ENCODE measurements around the gene MAP3K14. TPM values are rescaled to one million over a fixed set of nuclear protein-coding genes. Genes with fewer than 3 reads are reported as not detected.
A peak's percentile ranks its signal among the peaks of the same experiment; 100 is the strongest.

The MAP3K14 gene
- total RNA-seq, 1 donor from 2014 or later, result 14.8 TPM

DNA sequence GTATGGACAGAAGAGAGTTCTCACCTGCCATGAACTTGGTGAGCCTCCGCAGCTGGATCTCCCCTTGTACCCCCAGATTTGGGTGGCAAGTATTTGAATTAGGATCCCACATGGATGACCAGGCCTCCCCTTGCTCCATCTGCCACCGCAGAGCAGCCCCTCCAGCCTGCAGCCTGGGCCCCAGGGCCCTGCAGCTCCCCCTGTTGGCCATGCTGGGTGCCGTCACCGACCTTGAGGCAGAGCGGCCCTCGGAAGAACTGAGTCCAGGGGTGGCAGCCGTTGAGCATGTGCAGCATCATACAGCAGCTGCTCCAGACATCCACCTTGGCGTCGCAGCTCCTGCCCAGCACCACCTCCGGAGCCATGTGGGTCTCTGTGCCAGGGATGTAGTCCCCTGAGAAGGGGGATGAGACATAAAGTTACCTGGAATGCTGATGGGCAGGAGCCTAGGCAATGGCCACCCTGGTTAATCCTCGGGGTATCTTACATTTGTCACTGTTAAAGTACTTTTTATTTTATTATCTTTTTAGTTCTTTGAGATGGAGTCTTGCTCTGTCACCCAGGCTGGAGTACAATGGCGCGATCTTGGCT, 45.9 kb downstream of the MAP3K14 start:
- TF ChIP-seq, protein P1, sequence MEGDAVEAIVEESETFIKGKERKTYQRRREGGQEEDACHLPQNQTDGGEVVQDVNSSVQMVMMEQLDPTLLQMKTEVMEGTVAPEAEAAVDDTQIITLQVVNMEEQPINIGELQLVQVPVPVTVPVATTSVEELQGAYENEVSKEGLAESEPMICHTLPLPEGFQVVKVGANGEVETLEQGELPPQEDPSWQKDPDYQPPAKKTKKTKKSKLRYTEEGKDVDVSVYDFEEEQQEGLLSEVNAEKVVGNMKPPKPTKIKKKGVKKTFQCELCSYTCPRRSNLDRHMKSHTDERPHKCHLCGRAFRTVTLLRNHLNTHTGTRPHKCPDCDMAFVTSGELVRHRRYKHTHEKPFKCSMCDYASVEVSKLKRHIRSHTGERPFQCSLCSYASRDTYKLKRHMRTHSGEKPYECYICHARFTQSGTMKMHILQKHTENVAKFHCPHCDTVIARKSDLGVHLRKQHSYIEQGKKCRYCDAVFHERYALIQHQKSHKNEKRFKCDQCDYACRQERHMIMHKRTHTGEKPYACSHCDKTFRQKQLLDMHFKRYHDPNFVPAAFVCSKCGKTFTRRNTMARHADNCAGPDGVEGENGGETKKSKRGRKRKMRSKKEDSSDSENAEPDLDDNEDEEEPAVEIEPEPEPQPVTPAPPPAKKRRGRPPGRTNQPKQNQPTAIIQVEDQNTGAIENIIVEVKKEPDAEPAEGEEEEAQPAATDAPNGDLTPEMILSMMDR (IDR thresholded peaks at IDR 0.05; ENCODE audit: borderline replicate concordance), result peak; percentile 58
- Histone ChIP-seq H3K4me1 (peaks cover 15% of the 10 kb centered on the region), H3K36me3 (peaks cover 88% of the 10 kb centered on the region), H3K27me3 (ENCODE audit: low read depth) (no peaks in the 10 kb centered on the region), H3K4me3 (no peak overlapping the region), H3K27ac (replicated peaks) (no peak overlapping the region), H3K9me3 (replicated peaks) (no peaks in the 10 kb centered on the region)
- intact Hi-C loops (cut with micrococcal nuclease), result no loop called here
- no peak for DNase-seq

DNA sequence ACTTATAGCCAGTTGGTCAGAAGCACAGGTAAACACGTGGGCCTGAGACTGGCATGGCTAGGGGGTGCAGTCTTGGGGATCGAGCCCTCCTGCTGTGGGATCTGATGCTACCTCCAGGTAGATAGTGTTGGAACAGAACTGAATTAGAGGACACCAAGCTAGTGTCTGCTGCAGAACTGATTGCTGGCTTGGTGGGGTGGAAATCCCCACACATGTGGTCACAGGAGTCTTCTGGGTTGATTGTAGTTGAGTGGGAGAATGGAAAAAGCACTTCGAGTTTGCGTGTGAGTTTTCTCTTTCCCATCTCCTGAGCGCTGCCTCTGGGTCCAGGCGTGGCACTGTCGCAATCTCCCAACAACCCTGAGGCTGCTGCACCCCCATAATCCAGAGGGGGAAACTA, 46.9 kb downstream of the MAP3K14 start:
- Histone ChIP-seq H3K27me3 (ENCODE audit: low read depth) (no peaks in the 10 kb centered on the region), H3K4me3 (no peak overlapping the region), H3K4me1 (peaks cover 16% of the 10 kb centered on the region), H3K9me3 (replicated peaks) (no peaks in the 10 kb centered on the region), H3K27ac (replicated peaks) (no peak overlapping the region), H3K36me3 (peaks cover 98% of the 10 kb centered on the region)
- TF ChIP-seq, protein P1 (IDR thresholded peaks at IDR 0.05; ENCODE audit: borderline replicate concordance), result no peak
- intact Hi-C loops (cut with micrococcal nuclease), result no loop called here
- DNase-seq, result no peak

- no peak for DNase-seq
- Histone ChIP-seq H3K9me3 (replicated peaks) (no peaks in the 10 kb centered on the region), H3K27ac (replicated peaks) (no peak overlapping the region), H3K27me3 (ENCODE audit: low read depth) (no peaks in the 10 kb centered on the region), H3K4me1 (peaks cover 26% of the 10 kb centered on the region), H3K4me3 (no peak overlapping the region), H3K36me3 (peaks cover 92% of the 10 kb centered on the region)
- intact Hi-C loops (cut with micrococcal nuclease), result no loop called here
- TF ChIP-seq, protein P1 (IDR thresholded peaks at IDR 0.05; ENCODE audit: borderline replicate concordance), result no peak
Observed at GRCh38 chr17:45267436-45268055, 49.3 kb downstream of the MAP3K14 start.

- Histone ChIP-seq H3K27ac (replicated peaks) (peak overlapping the region; percentile 30), H3K4me1 (peaks cover 37% of the 10 kb centered on the region), H3K4me3 (no peak overlapping the region), H3K27me3 (ENCODE audit: low read depth) (no peaks in the 10 kb centered on the region), H3K9me3 (replicated peaks) (no peaks in the 10 kb centered on the region), H3K36me3 (peaks cover 81% of the 10 kb centered on the region)
- intact Hi-C loops (cut with micrococcal nuclease), result no loop called here
- DNase-seq, result no peak
- TF ChIP-seq, protein P1 (IDR thresholded peaks at IDR 0.05; ENCODE audit: borderline replicate concordance), result no peak
Observed at GRCh38 chr17:45266372-45266926, 50.4 kb downstream of the MAP3K14 start.

- Histone ChIP-seq H3K27me3 (ENCODE audit: low read depth) (no peaks in the 10 kb centered on the region), H3K4me3 (no peak overlapping the region), H3K4me1 (peaks cover 44% of the 10 kb centered on the region), H3K27ac (replicated peaks) (peak overlapping the region; percentile 30), H3K36me3 (peaks cover 74% of the 10 kb centered on the region), H3K9me3 (replicated peaks) (no peaks in the 10 kb centered on the region)
- intact Hi-C loops (cut with micrococcal nuclease), result no loop called here
- TF ChIP-seq, protein P1 (IDR thresholded peaks at IDR 0.05; ENCODE audit: borderline replicate concordance), result no peak
- DNase-seq, result no peak
Observed at GRCh38 chr17:45265821-45266220, 51.0 kb downstream of the MAP3K14 start.
